ENCODE measurements around the gene PDE5A. TPM values are rescaled to one million over a fixed set of nuclear protein-coding genes. Genes with fewer than 3 reads are reported as not detected.

PDE5A gene
- total and polyA plus RNA-seq, 3 experiments from 2014 or later: 0.20 to 1.3 (median 0.44) TPM

DNA sequence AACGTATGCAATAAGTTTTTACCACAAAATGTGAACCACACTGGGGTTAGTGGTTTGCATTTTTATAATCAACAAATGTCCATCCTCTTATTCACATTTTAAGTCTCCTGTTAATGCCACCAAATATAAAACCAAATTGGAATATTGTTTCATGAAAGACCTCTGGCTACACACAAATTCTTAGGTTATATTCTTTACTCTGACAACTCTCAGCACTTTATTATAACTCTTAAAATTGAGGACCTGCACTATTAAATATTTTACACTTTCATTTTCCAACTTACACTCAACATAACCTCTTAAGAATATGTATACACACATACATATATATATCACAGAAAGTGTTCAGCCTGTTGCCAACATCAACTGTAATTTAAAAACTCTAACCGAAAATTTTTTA lies 2.8 kb downstream of the PDE5A start:
- Histone ChIP-seq H3K9me3 (ENCODE audit: low read length) (no peaks in the 10 kb centered on the region), H3K4me3 (ENCODE audit: low read length) (no peak overlapping the region), H3K36me3 (ENCODE audit: insufficient read depth, low read length) (no peaks in the 10 kb centered on the region), H3K27ac (ENCODE audit: low read depth, low read length) (no peak overlapping the region), H3K4me1 (ENCODE audit: insufficient read depth, low read length) (peaks cover 14% of the 10 kb centered on the region), H3K27me3 (ENCODE audit: insufficient read depth, low read length, poor library complexity, severe bottlenecking) (no peaks in the 10 kb centered on the region)
- Mint-ChIP-seq H3K4me3 (peak overlapping the region in 3 of 7 donors; percentile 7 to 96 (median 86)), H3K9me3 (no peaks in the 10 kb centered on the region), H3K36me3 (peaks cover 0 to 3% (median 0%) of the 10 kb centered on the region in 3 donors), H3K27ac (no peak overlapping the region), H3K4me1 (peaks cover 14 to 31% (median 20%) of the 10 kb centered on the region in 3 donors), H3K27me3 (peaks cover 5 to 7% of the 10 kb centered on the region in 2 donors)
- DNase-seq: no peak
- ChIA-PET CTCF (no interaction called here), POLR2A (no interaction called here)

DNA sequence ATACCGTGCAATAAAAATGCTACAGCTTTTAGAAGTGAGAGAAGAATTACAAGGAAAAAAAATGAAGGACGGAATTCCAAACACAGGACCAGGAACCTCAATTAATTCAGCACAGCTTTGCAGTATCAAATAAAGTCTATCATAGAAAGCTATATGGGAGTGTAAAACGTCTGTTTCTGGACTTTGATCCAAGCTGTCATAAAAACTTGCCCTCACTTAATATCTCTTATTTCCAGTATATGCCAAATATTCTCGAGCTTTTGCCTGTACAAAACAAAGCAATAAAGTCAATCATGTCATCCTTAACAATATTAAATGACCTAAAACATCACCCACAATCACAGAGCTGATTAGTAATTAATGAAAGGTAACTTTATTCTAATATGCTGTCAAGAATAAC lies 4.2 kb downstream of the PDE5A start:
- DNase-seq: no peak
- peaks cover 14 to 24% (median 20%) of the 10 kb centered on the region in 3 donors for H3K4me1 Mint-ChIP-seq
- no peaks in the 10 kb centered on the region for H3K9me3 Mint-ChIP-seq
- H3K4me1 ChIP-seq (ENCODE audit: insufficient read depth, low read length): peaks cover 10% of the 10 kb centered on the region
- ChIA-PET CTCF (no interaction called here), POLR2A (no interaction called here)
- peaks cover 5 to 14% of the 10 kb centered on the region in 2 donors for H3K27me3 Mint-ChIP-seq
- H3K9me3 ChIP-seq (ENCODE audit: low read length): no peaks in the 10 kb centered on the region
- no peak overlapping the region for H3K27ac Mint-ChIP-seq
- H3K4me3 Mint-ChIP-seq: peak overlapping the region in 1 of 7 donors; percentile 7
- no peak overlapping the region for H3K27ac ChIP-seq (ENCODE audit: low read depth, low read length)
- no peaks in the 10 kb centered on the region for H3K27me3 ChIP-seq (ENCODE audit: insufficient read depth, low read length, poor library complexity, severe bottlenecking)
- H3K36me3 ChIP-seq (ENCODE audit: insufficient read depth, low read length): no peaks in the 10 kb centered on the region
- no peak overlapping the region for H3K4me3 ChIP-seq (ENCODE audit: low read length)
- peaks cover 0 to 3% (median 0%) of the 10 kb centered on the region in 3 donors for H3K36me3 Mint-ChIP-seq

DNA sequence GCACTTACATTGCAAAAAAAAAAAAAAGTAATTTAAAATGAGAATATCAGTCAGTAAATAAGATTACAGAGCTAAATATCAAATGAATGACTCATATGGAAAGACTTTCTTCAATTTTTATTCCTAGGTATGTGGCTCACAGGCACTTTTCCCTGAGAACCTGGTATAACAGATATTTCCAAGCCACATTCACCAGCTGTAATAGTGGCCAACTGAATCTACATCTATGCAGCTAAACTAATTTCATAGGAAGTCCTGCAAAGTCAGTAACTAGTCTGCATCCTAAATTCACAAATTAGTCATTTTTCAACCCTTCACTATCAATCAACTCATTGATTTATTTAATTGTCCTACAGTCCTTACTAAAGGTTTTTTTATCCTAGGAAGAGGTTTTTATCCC lies 5.6 kb downstream of the PDE5A start:
- no peaks in the 10 kb centered on the region for H3K9me3 ChIP-seq (ENCODE audit: low read length)
- H3K4me3 ChIP-seq (ENCODE audit: low read length): no peak overlapping the region
- H3K36me3 ChIP-seq (ENCODE audit: insufficient read depth, low read length): no peaks in the 10 kb centered on the region
- H3K27me3 ChIP-seq (ENCODE audit: insufficient read depth, low read length, poor library complexity, severe bottlenecking): no peaks in the 10 kb centered on the region
- peaks cover 5% of the 10 kb centered on the region for H3K4me1 ChIP-seq (ENCODE audit: insufficient read depth, low read length)
- ChIA-PET CTCF (no interaction called here), POLR2A (no interaction called here)
- no peak for DNase-seq
- no peak overlapping the region for H3K4me3 Mint-ChIP-seq
- H3K27me3 Mint-ChIP-seq: peaks cover 5 to 17% of the 10 kb centered on the region in 2 donors
- peaks cover 0 to 2% (median 0%) of the 10 kb centered on the region in 3 donors for H3K36me3 Mint-ChIP-seq
- no peak overlapping the region for H3K27ac Mint-ChIP-seq
- peaks cover 7 to 14% (median 9%) of the 10 kb centered on the region in 3 donors for H3K4me1 Mint-ChIP-seq
- no peak overlapping the region for H3K27ac ChIP-seq (ENCODE audit: low read depth, low read length)
- H3K9me3 Mint-ChIP-seq: no peaks in the 10 kb centered on the region

DNA sequence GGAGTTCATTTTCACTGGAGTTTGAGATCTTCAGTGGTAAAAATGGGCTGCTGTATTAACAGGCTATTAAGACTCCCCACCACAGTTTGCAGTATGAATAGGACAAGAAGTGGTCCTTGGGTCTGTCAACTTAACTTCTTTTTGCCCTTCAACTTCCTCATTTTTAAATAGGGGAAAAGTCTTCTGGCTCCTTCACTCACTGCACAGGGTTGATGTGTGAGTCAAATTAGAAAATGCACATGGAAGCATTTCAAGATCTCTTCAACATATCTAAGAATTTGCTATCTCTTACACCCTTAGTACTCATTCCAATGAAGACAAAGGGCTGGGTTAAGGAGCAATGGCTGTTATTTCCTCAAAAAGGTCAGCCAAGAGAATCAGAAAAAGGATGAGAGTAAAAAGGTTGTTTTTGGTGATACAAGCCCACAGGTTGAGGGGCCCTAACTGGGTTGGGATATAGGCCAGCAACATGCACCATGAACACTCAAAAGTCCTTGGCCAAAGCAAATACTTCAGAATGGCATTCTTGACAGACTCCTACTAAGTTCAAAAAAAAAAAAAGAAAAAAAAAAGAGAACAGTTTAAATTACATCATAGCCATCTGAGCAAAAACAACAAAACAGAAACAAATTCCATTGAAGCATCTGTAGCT lies 13.4 kb downstream of the PDE5A start:
- H3K4me3 Mint-ChIP-seq: no peak overlapping the region
- H3K4me1 Mint-ChIP-seq: no peaks in the 10 kb centered on the region
- peaks cover 2 to 23% of the 10 kb centered on the region in 2 donors for H3K27me3 Mint-ChIP-seq
- Histone ChIP-seq H3K36me3 (ENCODE audit: insufficient read depth, low read length) (no peaks in the 10 kb centered on the region), H3K4me3 (ENCODE audit: low read length) (no peak overlapping the region), H3K4me1 (ENCODE audit: insufficient read depth, low read length) (no peaks in the 10 kb centered on the region), H3K27ac (ENCODE audit: low read depth, low read length) (no peak overlapping the region), H3K27me3 (ENCODE audit: insufficient read depth, low read length, poor library complexity, severe bottlenecking) (no peaks in the 10 kb centered on the region), H3K9me3 (ENCODE audit: low read length) (no peaks in the 10 kb centered on the region)
- no peak for DNase-seq
- CTCF ChIA-PET: no interaction called here
- peaks cover 0 to 6% (median 0%) of the 10 kb centered on the region in 5 donors for H3K9me3 Mint-ChIP-seq
- peaks cover 0 to 4% (median 0%) of the 10 kb centered on the region in 3 donors for H3K36me3 Mint-ChIP-seq
- POLR2A ChIA-PET: no interaction called here
- H3K27ac Mint-ChIP-seq: peak overlapping the region in 1 of 8 donors; percentile 6

DNA sequence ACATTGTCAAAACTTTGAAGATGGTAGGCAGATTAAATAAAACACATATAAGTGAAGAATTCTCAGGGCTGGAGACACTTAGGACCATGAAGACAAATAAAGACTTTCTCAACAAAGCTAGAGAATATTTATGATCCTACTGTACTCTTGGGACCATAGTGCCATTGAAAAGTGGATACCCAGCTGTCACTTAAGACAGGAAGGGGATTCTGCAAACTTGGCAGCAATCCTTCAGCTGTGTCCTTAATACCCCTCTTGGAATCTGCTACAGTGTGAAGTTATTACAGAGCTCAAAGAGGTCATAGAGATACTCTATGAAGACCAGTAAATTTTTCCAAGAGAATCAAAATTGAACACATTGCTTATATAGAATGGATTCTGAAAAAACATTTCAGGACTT lies 24.3 kb downstream of the PDE5A start:
- Mint-ChIP-seq H3K27ac (no peak overlapping the region), H3K36me3 (peaks cover 0 to 7% (median 0%) of the 10 kb centered on the region in 3 donors), H3K27me3 (peaks cover 3 to 13% of the 10 kb centered on the region in 2 donors), H3K4me1 (no peaks in the 10 kb centered on the region), H3K9me3 (peaks cover 0 to 7% (median 0%) of the 10 kb centered on the region in 5 donors), H3K4me3 (no peak overlapping the region)
- H3K36me3 ChIP-seq (ENCODE audit: insufficient read depth, low read length): no peaks in the 10 kb centered on the region
- no peaks in the 10 kb centered on the region for H3K9me3 ChIP-seq (ENCODE audit: low read length)
- H3K4me3 ChIP-seq (ENCODE audit: low read length): no peak overlapping the region
- DNase-seq: no peak
- no peaks in the 10 kb centered on the region for H3K4me1 ChIP-seq (ENCODE audit: insufficient read depth, low read length)
- ChIA-PET CTCF (no interaction called here), POLR2A (no interaction called here)
- H3K27ac ChIP-seq (ENCODE audit: low read depth, low read length): no peak overlapping the region
- H3K27me3 ChIP-seq (ENCODE audit: insufficient read depth, low read length, poor library complexity, severe bottlenecking): no peaks in the 10 kb centered on the region

DNA sequence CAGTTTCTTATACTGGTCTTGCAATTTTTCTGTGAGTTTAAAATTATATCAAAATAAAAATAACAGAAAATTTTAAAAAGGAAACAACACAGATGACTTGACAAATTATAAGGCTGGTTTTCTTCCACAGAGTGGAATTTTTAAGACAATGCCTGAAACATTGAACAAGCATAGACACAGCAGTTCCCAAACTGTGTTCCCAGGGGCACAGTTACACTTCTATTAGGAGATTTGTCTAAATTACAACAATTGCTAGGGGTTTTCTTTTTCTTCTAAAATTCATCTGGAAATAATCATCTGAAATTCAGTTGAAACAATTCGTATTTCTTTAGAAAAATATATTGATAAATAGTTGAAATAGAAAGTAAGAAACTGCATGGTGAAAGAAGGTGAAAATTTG lies 26.2 kb downstream of the PDE5A start:
- H3K36me3 Mint-ChIP-seq: peaks cover 0 to 18% (median 3%) of the 10 kb centered on the region in 3 donors
- POLR2A ChIA-PET: no interaction called here
- H3K27ac ChIP-seq (ENCODE audit: low read depth, low read length): no peak overlapping the region
- no peak overlapping the region for H3K4me3 ChIP-seq (ENCODE audit: low read length)
- H3K27me3 ChIP-seq (ENCODE audit: insufficient read depth, low read length, poor library complexity, severe bottlenecking): no peaks in the 10 kb centered on the region
- H3K4me1 ChIP-seq (ENCODE audit: insufficient read depth, low read length): no peaks in the 10 kb centered on the region
- no peak overlapping the region for H3K4me3 Mint-ChIP-seq
- peaks cover 8 to 11% (median 10%) of the 10 kb centered on the region in 5 donors for H3K9me3 Mint-ChIP-seq
- peaks cover 4 to 13% of the 10 kb centered on the region in 2 donors for H3K27me3 Mint-ChIP-seq
- H3K9me3 ChIP-seq (ENCODE audit: low read length): no peaks in the 10 kb centered on the region
- DNase-seq: no peak
- H3K36me3 ChIP-seq (ENCODE audit: insufficient read depth, low read length): no peaks in the 10 kb centered on the region
- CTCF ChIA-PET: interaction anchor here (1.7 kb wide), 2 partner anchors 25 to 26 kb away, joined by 4 read pairs; partner anchors contain the start of gene PDE5A
- no peaks in the 10 kb centered on the region for H3K4me1 Mint-ChIP-seq
- H3K27ac Mint-ChIP-seq: no peak overlapping the region

DNA sequence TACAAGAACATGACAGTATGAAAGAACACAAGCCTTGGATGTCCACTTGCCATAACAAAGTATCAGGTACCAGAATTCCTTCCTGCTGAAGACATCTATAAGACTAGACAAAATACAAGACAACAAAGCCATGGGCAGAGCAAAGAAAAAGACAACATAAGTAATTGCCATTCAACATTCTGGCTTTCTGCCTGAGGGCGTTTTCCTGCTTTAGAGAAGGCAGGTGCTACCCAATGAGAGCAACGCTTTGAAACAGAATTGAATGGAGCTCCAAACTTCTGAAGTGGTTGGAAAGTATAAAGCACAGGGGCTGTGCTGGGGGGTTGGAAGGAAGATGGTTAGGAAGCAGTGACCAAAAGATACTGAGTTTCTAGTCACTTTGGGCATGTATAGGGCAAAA lies 30.1 kb downstream of the PDE5A start:
- DNase-seq: no peak
- Histone ChIP-seq H3K36me3 (ENCODE audit: insufficient read depth, low read length) (no peaks in the 10 kb centered on the region), H3K9me3 (ENCODE audit: low read length) (no peaks in the 10 kb centered on the region), H3K4me1 (ENCODE audit: insufficient read depth, low read length) (no peaks in the 10 kb centered on the region), H3K27me3 (ENCODE audit: insufficient read depth, low read length, poor library complexity, severe bottlenecking) (no peaks in the 10 kb centered on the region), H3K27ac (ENCODE audit: low read depth, low read length) (no peak overlapping the region), H3K4me3 (ENCODE audit: low read length) (no peak overlapping the region)
- Mint-ChIP-seq H3K27ac (peak overlapping the region in 1 of 8 donors; percentile 10), H3K4me1 (no peaks in the 10 kb centered on the region), H3K4me3 (no peak overlapping the region), H3K27me3 (peaks cover 0 to 1% of the 10 kb centered on the region in 2 donors), H3K9me3 (peaks cover 7 to 11% (median 10%) of the 10 kb centered on the region in 5 donors), H3K36me3 (peaks cover 0 to 15% (median 3%) of the 10 kb centered on the region in 3 donors)
- POLR2A ChIA-PET: no interaction called here
- CTCF ChIA-PET: no interaction called here

DNA sequence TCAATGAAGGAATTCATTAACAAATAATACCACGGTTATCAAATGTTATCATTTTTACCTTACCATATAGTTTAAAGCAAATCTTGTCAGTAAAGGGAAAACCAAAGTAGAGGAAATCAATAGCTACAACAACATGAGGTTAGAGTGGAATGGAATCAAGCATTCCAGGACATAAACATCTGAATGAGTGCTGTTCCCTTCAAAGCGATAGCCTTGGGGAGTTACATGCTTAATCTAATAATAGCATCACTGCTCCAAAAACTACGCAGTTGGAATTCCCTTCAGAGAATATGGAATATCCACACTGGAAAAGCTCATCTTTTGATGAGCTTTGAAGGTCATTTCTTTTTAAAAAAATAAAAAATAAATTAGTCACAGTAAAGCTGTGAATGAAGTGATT lies 31.2 kb downstream of the PDE5A start:
- H3K4me3 Mint-ChIP-seq: no peak overlapping the region
- CTCF ChIA-PET: no interaction called here
- no peaks in the 10 kb centered on the region for H3K27me3 ChIP-seq (ENCODE audit: insufficient read depth, low read length, poor library complexity, severe bottlenecking)

More for the DNA sequence above, 31.2 kb downstream of the PDE5A start:
- POLR2A ChIA-PET: no interaction called here
- Histone ChIP-seq H3K4me3 (ENCODE audit: low read length) (no peak overlapping the region), H3K4me1 (ENCODE audit: insufficient read depth, low read length) (no peaks in the 10 kb centered on the region), H3K9me3 (ENCODE audit: low read length) (no peaks in the 10 kb centered on the region), H3K27ac (ENCODE audit: low read depth, low read length) (no peak overlapping the region), H3K36me3 (ENCODE audit: insufficient read depth, low read length) (no peaks in the 10 kb centered on the region)
- peaks cover 7 to 11% (median 10%) of the 10 kb centered on the region in 5 donors for H3K9me3 Mint-ChIP-seq
- H3K4me1 Mint-ChIP-seq: no peaks in the 10 kb centered on the region
- H3K36me3 Mint-ChIP-seq: peaks cover 0 to 15% (median 3%) of the 10 kb centered on the region in 3 donors
- H3K27ac Mint-ChIP-seq: no peak overlapping the region
- H3K27me3 Mint-ChIP-seq: peaks cover 0 to 1% of the 10 kb centered on the region in 2 donors
- no peak for DNase-seq

All from CD8-positive, alpha-beta memory T cell (primary cell).